HepG2 (cell line): ENCODE data around the gene SPAG5. TPM values are rescaled to one million over a fixed set of nuclear protein-coding genes. Genes with fewer than 3 reads are reported as not detected.

Source experiments
- ATF5 ChIP-seq: sonication (generic); formaldehyde crosslinking; IDR thresholded peaks from 2 replicates; pipeline ENCODE4 v1.4.0; 2020; ENCODE audit warnings: mild to moderate bottlenecking, low read depth, missing genetic modification reagents
- BRCA1 ChIP-seq: sonication (generic); formaldehyde crosslinking; IDR thresholded peaks from 2 replicates; pipeline ENCODE4 v1.4.0; 2020; ENCODE audit warnings: missing genetic modification reagents
- BRF2 ChIP-seq: sonication (generic); formaldehyde crosslinking; IDR thresholded peaks from 2 replicates; pipeline ENCODE4 v1.8.1; 2022; ENCODE audit warnings: mild to moderate bottlenecking, missing genetic modification reagents
- FOSL1 ChIP-seq: sonication (generic); formaldehyde crosslinking; IDR thresholded peaks from 2 replicates; pipeline ENCODE4 v1.9.0; 2021; ENCODE audit warnings: missing genetic modification reagents, borderline replicate concordance
- HNF1A ChIP-seq, 2 experiments: sonication (generic) in 1 of 2; formaldehyde crosslinking in 1 of 2; IDR thresholded peaks; 2 replicates each; pipeline versions ENCODE4 v1.4.0 to v1.6.1; 2016 to 2020; ENCODE audit warnings: borderline replicate concordance in 1 of 2, low read depth in 1 of 2, mild to moderate bottlenecking in 1 of 2, missing genetic modification reagents in 1 of 2
- KMT2A ChIP-seq: sonication (generic); formaldehyde crosslinking; IDR thresholded peaks from 2 replicates; pipeline ENCODE4 v1.4.0; 2020; ENCODE audit warnings: missing genetic modification reagents
- MTERF4 ChIP-seq: sonication (generic); formaldehyde crosslinking; IDR thresholded peaks from 2 replicates; pipeline ENCODE4 v1.8.0; 2023; ENCODE audit warnings: mild to moderate bottlenecking, missing genetic modification reagents
- RFX1 ChIP-seq: fragments of 450-650 bp; IDR thresholded peaks from 2 replicates; pipeline ENCODE4 v1.6.1; 2017
- SATB2 ChIP-seq: sonication (generic); formaldehyde crosslinking; IDR thresholded peaks from 2 replicates; pipeline ENCODE4 v1.5.0; 2020; ENCODE audit warnings: missing genetic modification reagents
- SIX1 ChIP-seq: sonication (generic); formaldehyde crosslinking; IDR thresholded peaks from 2 replicates; pipeline ENCODE4 v1.4.0; 2020; ENCODE audit warnings: missing genetic modification reagents, borderline replicate concordance
- SYNCRIP ChIP-seq: fragments of 200-400 bp; formaldehyde crosslinking; IDR thresholded peaks from 2 replicates; pipeline ENCODE4 v1.6.1; 2018; ENCODE audit warnings: mild to moderate bottlenecking, low read depth, low read length; ENCODE audit not compliant: insufficient read depth
- TRIM22 ChIP-seq: fragments of 450-650 bp; IDR thresholded peaks from 2 replicates; pipeline ENCODE4 v1.6.1; 2017
- ZBTB25 ChIP-seq: IDR thresholded peaks from 2 replicates; pipeline ENCODE4 v1.6.1; 2018; ENCODE audit warnings: missing genetic modification reagents
- ZNF337 ChIP-seq: sonication (generic); formaldehyde crosslinking; IDR thresholded peaks from 2 replicates; pipeline ENCODE4 v1.5.1; 2020; ENCODE audit warnings: missing genetic modification reagents, low read depth, mild to moderate bottlenecking, borderline replicate concordance
- ZNF660 ChIP-seq: sonication (generic); formaldehyde crosslinking; IDR thresholded peaks from 2 replicates; pipeline ENCODE4 v1.5.1; 2020; ENCODE audit warnings: mild to moderate bottlenecking, low read depth, missing genetic modification reagents, borderline replicate concordance
- ZNF710 ChIP-seq: sonication (generic); formaldehyde crosslinking; IDR thresholded peaks from 2 replicates; pipeline ENCODE4 v1.5.0; 2020; ENCODE audit warnings: mild to moderate bottlenecking, missing genetic modification reagents, borderline replicate concordance
- polyA plus RNA-seq, 8 experiments: library from polyadenylated mRNA; depleted of rRNA in 3 of 8; stranded (reverse) in 7 of 8; unstranded in 1 of 8; fragments of >200 nt; fragmentation: Illumina TruSeq in 4 of 8; extraction: Trizol in 4 of 8; gene quantifications; 2 replicates each; pipeline versions ENCODE4 v1.2.1 to v1.2.3, GENCODE V29; 2011 to 2016; ENCODE audit warnings: low read depth in 4 of 8, missing spikeins in 1 of 8, mixed read lengths in 1 of 8; ENCODE audit not compliant: insufficient read depth in 1 of 8
- total RNA-seq, 5 experiments: library from RNA; depleted of rRNA; stranded (reverse); fragments of >200 nt; fragmentation: Illumina TruSeq; extraction: Trizol; gene quantifications; 2 replicates each; pipeline ENCODE4 v1.2.3, GENCODE V29; 2016; ENCODE audit warnings: low read depth in 1 of 5

The SPAG5 gene
- total and polyA plus RNA-seq, 2 of the 13 experiments (the other 11 are each of a cell fraction or from before 2014, with no cell fraction given) = 41.4 to 98.0 TPM

GRCh38 chr17:28552176-28552999, 46.4 kb downstream of the SPAG5 start, which contains the start of gene UNC119 (continued):
- TF ChIP-seq ZNF710 = no peak
- TF ChIP-seq HNF1A (IDR thresholded peaks at IDR 0.05; ENCODE audit: low read depth) = no peak
- TF ChIP-seq HNF1A (CRISPR knock-in tag; IDR thresholded peaks at IDR 0.05; ENCODE audit: borderline replicate concordance) = no peak
- TF ChIP-seq ZNF660 (CRISPR knock-in tag) = no peak
- TF ChIP-seq TRIM22 = no peak
- TF ChIP-seq ATF5 = no peak
- TF ChIP-seq ZNF337 (CRISPR knock-in tag) = no peak
- no peak for TF ChIP-seq SYNCRIP
- TF ChIP-seq SATB2 (CRISPR knock-in tag) = no peak
- TF ChIP-seq FOSL1 (CRISPR knock-in tag) = no peak
- TF ChIP-seq SIX1 (CRISPR knock-in tag) = no peak
- TF ChIP-seq ZBTB25 (CRISPR knock-in tag) = no peak
- TF ChIP-seq KMT2A = 0 out of 2 replicates have a peak, but pooled peaks have one; percentile 46
- no peak for TF ChIP-seq RFX1
- TF ChIP-seq BRF2 = no peak
- TF ChIP-seq BRCA1 = 0 out of 2 replicates have a peak, but pooled peaks have one; percentile 48
- no peak for TF ChIP-seq MTERF4 (CRISPR knock-in tag)
